IMR-90 (cell line): ENCODE measurements around the gene ZNF3. TPM values are rescaled to one million over a fixed set of nuclear protein-coding genes. Genes with fewer than 3 reads are reported as not detected.

ENCODE experiments used
- ATAC-seq: fragments of 200-7000 bp; cut with Tn5 transposase; 2 replicates; pipeline ENCODE4 v1.9.1; 2020; ENCODE audit warnings: low read depth, mild to moderate bottlenecking, moderate library complexity
- BruUV-seq: library from RNA; stranded (reverse); fragments of 400-500 nt; replicated peaks from 2 replicates; lab custom pipeline; 2021; lab: Mats Ljungman, UMichigan
- CTCF ChIA-PET: fragments of 300-600 bp; formaldehyde crosslinking; extraction: SDS; loops from one replicate; lab custom pipeline; 2021; ENCODE audit warnings: antibody characterized with exemption; lab: Yijun Ruan, JAX
- POLR2A ChIA-PET: fragments of 300-600 bp; sonication (Branson Sonifier 250); formaldehyde crosslinking; loops from one replicate; lab custom pipeline; 2022; ENCODE audit warnings: antibody characterized with exemption; ENCODE audit not compliant: unreplicated experiment; lab: Charles Lee
- DNase-seq: peaks from one replicate; pipeline ENCODE4 v3.0.0; 2013
- H2AFZ ChIP-seq: replicated peaks from 2 replicates; pipeline ENCODE3; 2013; ENCODE audit warnings: low read length, mild to moderate bottlenecking; ENCODE audit not compliant: poor library complexity
- H2AK5ac ChIP-seq: 2 replicates; pipeline ENCODE4 v1.6.1; 2013; ENCODE audit warnings: low read depth, low read length, inconsistent platforms
- H2AK9ac ChIP-seq: replicated peaks from 2 replicates; pipeline ENCODE3; 2013; ENCODE audit warnings: mild to moderate bottlenecking, low read depth, low read length, moderate library complexity; ENCODE audit not compliant: poor library complexity
- H2BK120ac ChIP-seq: 2 replicates; pipeline ENCODE4 v1.6.1; 2013; ENCODE audit warnings: low read depth, low read length, inconsistent platforms
- H2BK15ac ChIP-seq: 3 replicates; pipeline ENCODE4 v1.6.1; 2013; ENCODE audit warnings: low read depth, low read length, inconsistent platforms
- H2BK20ac ChIP-seq: 2 replicates; pipeline ENCODE4 v1.6.1; 2013; ENCODE audit warnings: low read depth, mild to moderate bottlenecking, inconsistent platforms, low read length, moderate library complexity
- H2BK5ac ChIP-seq: 2 replicates; pipeline ENCODE4 v1.6.1; 2013; ENCODE audit warnings: mild to moderate bottlenecking, low read depth, low read length, inconsistent platforms; ENCODE audit not compliant: poor library complexity, severe bottlenecking
- H3K14ac ChIP-seq: replicated peaks from 2 replicates; pipeline ENCODE4 v1.6.1; 2013; ENCODE audit warnings: low read depth, low read length, inconsistent platforms
- H3K18ac ChIP-seq: 2 replicates; pipeline ENCODE4 v1.6.1; 2013; ENCODE audit warnings: low read depth, low read length, control low read depth
- H3K23ac ChIP-seq: 2 replicates; pipeline ENCODE4 v1.6.1; 2013; ENCODE audit warnings: low read depth, low read length, inconsistent platforms
- H3K27ac ChIP-seq: 2 replicates; pipeline ENCODE4 v1.5.1; 2013; ENCODE audit warnings: mild to moderate bottlenecking, control low read depth, low read length; ENCODE audit not compliant: insufficient read depth
- H3K27me3 ChIP-seq: 2 replicates; pipeline ENCODE4 v1.6.1; 2013; ENCODE audit warnings: low read length; ENCODE audit not compliant: control insufficient read depth, insufficient read depth
- H3K36me3 ChIP-seq: 2 replicates; pipeline ENCODE4 v1.6.1; 2013; ENCODE audit warnings: low read length, mixed read lengths; ENCODE audit not compliant: control insufficient read depth, insufficient read depth
- H3K4ac ChIP-seq: 2 replicates; pipeline ENCODE4 v1.6.1; 2013; ENCODE audit warnings: low read depth, low read length, inconsistent platforms
- H3K4me1 ChIP-seq: 2 replicates; pipeline ENCODE4 v1.6.1; 2013; ENCODE audit warnings: low read length, mixed read lengths; ENCODE audit not compliant: control insufficient read depth, insufficient read depth
- H3K4me2 ChIP-seq: 2 replicates; pipeline ENCODE4 v1.6.1; 2013; ENCODE audit warnings: low read depth, mild to moderate bottlenecking, control low read depth, low read length, moderate library complexity
- H3K4me3 ChIP-seq: 2 replicates; pipeline ENCODE4 v1.5.1; 2013; ENCODE audit warnings: low read depth, mild to moderate bottlenecking, control low read depth, low read length, moderate library complexity; ENCODE audit not compliant: insufficient read depth
- H3K56ac ChIP-seq: 2 replicates; pipeline ENCODE4 v1.6.1; 2013; ENCODE audit warnings: low read length, inconsistent platforms; ENCODE audit not compliant: insufficient read depth; ENCODE audit errors: extremely low read depth
- H3K79me1 ChIP-seq, 2 experiments: 2 replicates each; pipeline ENCODE4 v1.6.1; 2013; ENCODE audit warnings: low read length in 2 of 2, inconsistent platforms in 1 of 2, low read depth in 1 of 2
- H3K9ac ChIP-seq: 2 replicates; pipeline ENCODE4 v1.6.1; 2013; ENCODE audit warnings: low read depth, low read length, control low read depth
- H3K9me1 ChIP-seq: 2 replicates; pipeline ENCODE4 v1.6.1; 2013; ENCODE audit warnings: low read length, inconsistent platforms; ENCODE audit not compliant: insufficient read depth
- H3K9me3 ChIP-seq: 2 replicates; pipeline ENCODE4 v1.6.1; 2013; ENCODE audit warnings: low read length; ENCODE audit not compliant: control insufficient read depth, insufficient read depth
- H4K20me1 ChIP-seq: 2 replicates; pipeline ENCODE4 v1.6.1; 2013; ENCODE audit warnings: low read length, inconsistent platforms; ENCODE audit not compliant: insufficient read depth
- H4K5ac ChIP-seq: 2 replicates; pipeline ENCODE4 v1.6.1; 2013; ENCODE audit warnings: mild to moderate bottlenecking, low read depth, low read length, control low read depth
- H4K8ac ChIP-seq, 2 experiments: 2 replicates each; pipeline ENCODE4 v1.6.1; 2013; ENCODE audit warnings: low read depth in 2 of 2, low read length in 2 of 2, control low read depth in 1 of 2, inconsistent platforms in 1 of 2
- H4K91ac ChIP-seq: 2 replicates; pipeline ENCODE4 v1.6.1; 2013; ENCODE audit warnings: low read depth, low read length, inconsistent platforms; ENCODE audit not compliant: insufficient read depth
- BHLHE40 ChIP-seq: fragments of 150-350 bp; IDR thresholded peaks from 2 replicates; pipeline ENCODE4 v1.6.1; 2016; ENCODE audit warnings: mild to moderate bottlenecking, low read depth, low read length
- CEBPB ChIP-seq: IDR thresholded peaks from 2 replicates; pipeline ENCODE4 v1.6.1; 2012; ENCODE audit warnings: low read depth, low read length, improper control_type of control experiment
- WGBS, 2 experiments: methylation state at CpG; one replicate each; pipeline versions ENCODE4 v1.1.5 to v1.1.7; 2013; ENCODE audit warnings: missing lambda C conversion rate in 2 of 2; ENCODE audit not compliant: insufficient read length in 1 of 2; ENCODE audit errors: extremely low coverage in 2 of 2; 5-methylcytosine and 5-hydroxymethylcytosine counted together
- dilution Hi-C: fragments of 300-500 bp; cut with HindIII; formaldehyde crosslinking; loops from one replicate; pipeline ENCODE4 v1.14.3; 2018; ENCODE audit warnings: low sequenced_read_pairs; ENCODE audit not compliant: unreplicated experiment
- in situ Hi-C: fragments of 300-500 bp; cut with MboI; formaldehyde crosslinking; loops from 3 replicates; pipeline ENCODE4 v1.14.3; 2019; ENCODE audit warnings: low sequenced_read_pairs, inconsistent platforms, mixed read lengths
- intact Hi-C: fragments of 100-400 bp; cut with micrococcal nuclease; formaldehyde crosslinking; loops from 2 replicates; pipeline ENCODE4 v1.10.0; 2022
- polyA plus RNA-seq, 3 experiments: library from polyadenylated mRNA; depleted of rRNA; stranded (reverse); fragments of >200 nt; gene quantifications; 2 replicates each; pipeline ENCODE4 v1.2.3, GENCODE V29; 2012; ENCODE audit warnings: low replicate concordance in 1 of 3
- total RNA-seq: library from RNA; depleted of rRNA; stranded (reverse); fragments of >200 nt; gene quantifications from 2 replicates; pipeline ENCODE4 v1.2.3, GENCODE V29; 2012

The ZNF3 gene
- total and polyA plus RNA-seq, 2 of the 4 experiments (the other 2 are of a cell fraction), result 24.8 to 30.8 TPM

- no peak overlapping the region for H2BK15ac ChIP-seq
- no peaks in the 10 kb centered on the region for H3K4me1 ChIP-seq
- H3K9me3 ChIP-seq, result peaks cover 74% of the 10 kb centered on the region
- no peak overlapping the region for H3K4me2 ChIP-seq
- intact Hi-C loops, result no loop called here
- in situ Hi-C loops, result no loop called here
- TF ChIP-seq BHLHE40 (no peak), CEBPB (no peak)
- WGBS, 2 experiments, result 94% methylated on average over 5 of the region's 10 CpGs; no CpG with 5 or more reads in 1 of the 2 experiments
- no peak overlapping the region for H3K18ac ChIP-seq
- H2AFZ ChIP-seq, result no peak overlapping the region
- H2AK9ac ChIP-seq, result no peak overlapping the region
- DNase-seq (no peak), ATAC-seq (no peak)
- no peak overlapping the region for H3K14ac ChIP-seq
- no peaks in the 10 kb centered on the region; the same call in 1 of the 2 replicates for H4K20me1 ChIP-seq
- H3K36me3 ChIP-seq, result peaks cover 88% of the 10 kb centered on the region
- no peak overlapping the region for H4K91ac ChIP-seq
- H3K27me3 ChIP-seq, result no peaks in the 10 kb centered on the region
- H3K56ac ChIP-seq, result no peak overlapping the region
- no peaks in the 10 kb centered on the region for H3K9me1 ChIP-seq
- dilution Hi-C loops, result no loop called here
- H3K4me3 ChIP-seq, result no peak overlapping the region
- no peak overlapping the region for H3K4ac ChIP-seq
- CTCF ChIA-PET, result no interaction called here
- H2BK5ac ChIP-seq, result no peak overlapping the region
- H2BK120ac ChIP-seq, result no peak overlapping the region
- H3K23ac ChIP-seq, result no peak overlapping the region
- BruUV-seq, result no TSS peak
- H4K5ac ChIP-seq, result no peak overlapping the region
- no peak overlapping the region for H3K27ac ChIP-seq
- POLR2A ChIA-PET, result no interaction called here
- no peak overlapping the region for H3K9ac ChIP-seq
- H4K8ac ChIP-seq, result no peak overlapping the region
- peaks cover 28 to 47% of the 10 kb centered on the region in 2 experiments for H3K79me1 ChIP-seq
- no peak overlapping the region for H2BK20ac ChIP-seq
- no peak overlapping the region for H2AK5ac ChIP-seq
Measured at GRCh38 chr7:100072462-100072861, 9.1 kb downstream of the ZNF3 start.
